DOHH2 (cell line): ENCODE data around the gene ZNF581.

Experiments
- EZH2phosphoT487 ChIP-seq: fragments of 200-600 bp; sonication (generic); IDR thresholded peaks from 2 replicates; pipeline ENCODE4 v1.6.1; 2017; ENCODE audit warnings: borderline replicate concordance, mild to moderate bottlenecking, antibody characterized with exemption, low read length, moderate library complexity, mixed read lengths
- TF ChIP-seq, protein P1 (sequence below): fragments of 200-600 bp; sonication (generic); IDR thresholded peaks from one replicate; pipeline ENCODE4 v1.5.1; 2014; ENCODE audit warnings: antibody characterized with exemption, mild to moderate bottlenecking, low read depth, low read length; ENCODE audit not compliant: poor library complexity, severe bottlenecking

DNA sequence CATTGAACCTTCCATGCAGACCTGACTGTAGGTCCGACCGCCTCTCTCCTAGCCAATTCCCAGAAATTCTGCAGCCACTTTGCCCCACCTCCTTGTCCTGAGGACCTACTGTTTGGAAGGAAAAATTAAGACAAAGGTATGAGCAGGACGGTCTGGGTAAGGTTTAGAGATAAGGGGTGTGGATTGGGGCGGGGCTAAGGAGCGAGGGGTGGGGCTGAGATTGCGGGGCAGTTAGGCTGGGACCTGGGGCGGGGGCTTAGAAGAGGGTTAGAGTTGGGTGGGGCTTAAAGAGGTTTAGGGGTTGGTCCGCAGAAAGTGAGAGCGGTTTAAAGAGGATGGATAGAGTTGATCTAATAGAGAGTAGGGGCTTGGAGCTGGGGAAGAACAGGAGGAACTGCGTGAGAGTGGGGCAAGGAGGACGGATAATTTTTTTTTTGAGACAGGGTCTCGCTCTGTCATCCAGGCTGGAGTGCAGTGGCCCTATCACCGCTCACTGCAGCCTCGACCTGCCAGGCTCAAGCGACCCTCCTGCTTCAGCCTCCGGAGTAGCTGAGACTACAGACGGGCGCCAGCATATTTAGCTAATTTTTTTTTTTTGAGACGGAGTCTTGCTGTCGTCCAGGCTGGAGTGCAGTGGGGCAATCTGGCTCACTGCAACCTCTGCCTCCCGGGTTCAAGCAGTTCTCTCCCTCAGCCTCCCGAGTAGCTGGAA is 39.7 kb upstream of the ZNF581 start:
- TF ChIP-seq EZH2phosphoT487, result no peak
- TF ChIP-seq, protein P1, sequence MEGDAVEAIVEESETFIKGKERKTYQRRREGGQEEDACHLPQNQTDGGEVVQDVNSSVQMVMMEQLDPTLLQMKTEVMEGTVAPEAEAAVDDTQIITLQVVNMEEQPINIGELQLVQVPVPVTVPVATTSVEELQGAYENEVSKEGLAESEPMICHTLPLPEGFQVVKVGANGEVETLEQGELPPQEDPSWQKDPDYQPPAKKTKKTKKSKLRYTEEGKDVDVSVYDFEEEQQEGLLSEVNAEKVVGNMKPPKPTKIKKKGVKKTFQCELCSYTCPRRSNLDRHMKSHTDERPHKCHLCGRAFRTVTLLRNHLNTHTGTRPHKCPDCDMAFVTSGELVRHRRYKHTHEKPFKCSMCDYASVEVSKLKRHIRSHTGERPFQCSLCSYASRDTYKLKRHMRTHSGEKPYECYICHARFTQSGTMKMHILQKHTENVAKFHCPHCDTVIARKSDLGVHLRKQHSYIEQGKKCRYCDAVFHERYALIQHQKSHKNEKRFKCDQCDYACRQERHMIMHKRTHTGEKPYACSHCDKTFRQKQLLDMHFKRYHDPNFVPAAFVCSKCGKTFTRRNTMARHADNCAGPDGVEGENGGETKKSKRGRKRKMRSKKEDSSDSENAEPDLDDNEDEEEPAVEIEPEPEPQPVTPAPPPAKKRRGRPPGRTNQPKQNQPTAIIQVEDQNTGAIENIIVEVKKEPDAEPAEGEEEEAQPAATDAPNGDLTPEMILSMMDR, result no peak
